ENCODE results near the gene GATA2. TPM values are rescaled to one million over a fixed set of nuclear protein-coding genes. Genes with fewer than 3 reads are reported as not detected.

GATA2 gene
- total RNA-seq: 45.6 TPM

DNA sequence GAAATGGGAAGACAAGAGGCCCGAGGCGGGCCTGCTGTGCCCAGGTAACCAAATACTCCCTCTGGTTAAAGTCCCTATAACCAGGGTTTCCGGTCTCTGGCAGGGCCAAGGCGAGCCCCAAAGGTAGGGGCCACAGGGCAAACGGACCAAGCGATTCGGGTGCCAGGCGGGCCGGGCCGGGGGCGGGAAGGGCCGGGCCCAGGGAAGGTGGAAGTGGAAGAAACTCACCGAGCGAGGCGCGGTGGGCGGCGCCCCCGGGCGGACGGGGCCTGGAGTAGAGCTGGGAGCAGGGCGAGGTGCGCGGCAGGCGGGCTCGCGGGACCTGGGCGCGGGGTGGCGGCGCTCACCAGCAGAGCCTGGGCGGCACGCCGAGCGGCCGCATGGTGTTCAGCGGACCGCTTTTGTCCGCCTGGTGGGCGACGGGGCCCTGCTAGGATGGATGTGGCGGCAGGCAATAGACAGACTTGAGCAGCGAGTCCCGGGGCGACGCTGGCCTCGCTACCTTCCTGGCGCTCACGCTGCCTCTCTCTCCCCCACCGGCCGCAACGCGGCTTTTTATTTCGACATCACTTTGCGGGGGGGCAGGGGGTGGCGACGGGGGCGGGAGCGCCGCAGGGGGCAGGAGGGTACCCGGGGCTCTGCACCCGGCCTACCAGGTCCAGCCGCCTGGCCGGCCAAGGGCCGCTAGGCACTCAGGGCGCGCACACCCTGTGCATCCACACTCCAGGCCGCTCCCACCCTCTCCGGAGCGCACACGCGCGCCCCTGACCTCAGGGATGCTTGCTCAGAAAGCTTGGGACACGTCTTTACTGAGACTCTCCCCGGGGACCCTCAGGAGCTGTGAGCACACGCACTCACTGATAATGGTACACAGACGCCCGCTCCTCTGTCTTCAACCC lies at the start of gene GATA2:
TSS of gene GATA2 (minus strand) at position 531 of the 899 bp plus-strand sequence. CDS start 6,170 bp downstream, outside the sequence.

DNA sequence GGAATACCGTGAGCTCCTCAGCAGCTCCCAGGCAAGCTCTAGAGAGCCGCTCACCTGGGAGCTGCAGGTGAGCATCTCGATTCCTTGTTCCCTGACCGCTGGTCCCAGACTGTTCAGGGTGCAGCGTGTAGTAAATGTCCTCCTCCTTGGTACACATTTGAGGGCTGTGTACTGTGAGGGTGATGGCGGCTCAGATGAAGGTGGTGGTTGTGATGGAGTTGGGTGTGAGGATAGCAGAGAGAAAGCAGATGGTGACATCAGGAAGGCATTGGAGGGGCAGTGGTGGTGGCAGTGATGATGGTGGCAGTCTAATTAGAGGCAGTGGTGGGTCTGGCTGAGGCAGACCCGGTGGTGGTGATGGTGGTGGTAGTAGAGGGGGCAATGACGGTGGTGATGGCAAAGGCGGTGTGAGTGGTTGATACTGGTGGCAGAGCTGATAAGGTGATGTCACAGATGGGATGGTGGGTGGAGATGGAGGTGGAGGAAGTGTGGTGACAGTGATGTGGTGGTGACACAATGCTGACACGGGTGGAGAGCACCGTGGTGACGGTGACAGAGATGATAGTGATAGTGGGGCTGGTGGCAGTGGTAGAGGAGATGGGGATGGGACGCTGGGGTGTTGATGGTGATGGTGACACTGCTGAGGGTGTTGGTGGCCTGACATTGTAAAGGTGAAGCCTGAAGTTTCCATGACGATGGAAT lies 26.0 kb downstream of the GATA2 start, which contains the start of gene DNAJB8:
TSS of gene DNAJB8 (minus strand) at position 51 of the 702 bp plus-strand sequence. CDS start 3,645 bp downstream, outside the sequence.

Other genes starting within 250 kb of the GATA2 start
- gene DNAJB8, start 26.3 kb downstream of the GATA2 start, total RNA-seq: not detected
- 264 TPM for gene RPN1, start 157.6 kb upstream of the GATA2 start, total RNA-seq
- gene RAB7A, start 233.0 kb upstream of the GATA2 start, total RNA-seq: 68.8 TPM

Measured in metanephros (tissue), 1 donor.